Stimulated activated CD8-positive, alpha-beta memory T cell treated with anti-CD3 and anti-CD28 coated beads, Interleukin-2, amount 100 ng/mL, for 48 hours (primary cell): Measurements from ENCODE around the gene OVCH2.
"Not testable (repeated sequence)": the region's sequence is repeated elsewhere in the genome, so short reads cannot be mapped to it uniquely, and the experiment has no call there.

Source experiments
- DNase-seq, 2 donors: peaks; one replicate each; pipeline ENCODE4 v3.0.0-alpha.2; 2020; ENCODE audit warnings: low read depth in 2 of 2

Gene OVCH2

GRCh38 chr11:7671347-7672215, 34.7 kb downstream of the OVCH2 start:
- peak in 1 of 2 donors; percentile 34 for DNase-seq

- DNase-seq: no peak
Observed at GRCh38 chr11:7670641-7671040, 35.6 kb downstream of the OVCH2 start.

GRCh38 chr11:7668911-7669310, 37.4 kb downstream of the OVCH2 start:
- no peak for DNase-seq

- no peak for DNase-seq
Observed at GRCh38 chr11:7668464-7668863, 37.8 kb downstream of the OVCH2 start.

- no peak for DNase-seq
Observed at GRCh38 chr11:7667460-7667859, 38.8 kb downstream of the OVCH2 start.

GRCh38 chr11:7666292-7666866, 39.9 kb downstream of the OVCH2 start:
- no peak for DNase-seq

GRCh38 chr11:7665473-7666291, 40.6 kb downstream of the OVCH2 start:
- DNase-seq: peak; percentile 57 to 75

GRCh38 chr11:7664867-7665266, 41.4 kb downstream of the OVCH2 start:
- DNase-seq: no peak

GRCh38 chr11:7663531-7663930, 42.7 kb downstream of the OVCH2 start:
- DNase-seq: not testable (repeated sequence)

GRCh38 chr11:7657306-7658025, 48.8 kb downstream of the OVCH2 start:
- DNase-seq: no peak

- DNase-seq: no peak
Observed at GRCh38 chr11:7656704-7657103, 49.6 kb downstream of the OVCH2 start.

GRCh38 chr11:7655253-7656217, 50.7 kb downstream of the OVCH2 start:
- no peak for DNase-seq

GRCh38 chr11:7654195-7654705, 52.0 kb downstream of the OVCH2 start:
- DNase-seq: no peak

- no peak for DNase-seq
Observed at GRCh38 chr11:7651700-7652099, 54.6 kb downstream of the OVCH2 start.

GRCh38 chr11:7651140-7651551, 55.1 kb downstream of the OVCH2 start:
- no peak for DNase-seq

GRCh38 chr11:7648264-7648663, 58.0 kb downstream of the OVCH2 start:
- DNase-seq: no peak

- no peak for DNase-seq
Observed at GRCh38 chr11:7646866-7647265, 59.4 kb downstream of the OVCH2 start.

GRCh38 chr11:7645206-7645605, 61.1 kb downstream of the OVCH2 start:
- DNase-seq: no peak

GRCh38 chr11:7643314-7643713, 63.0 kb downstream of the OVCH2 start:
- DNase-seq: no peak

- no peak for DNase-seq
Observed at GRCh38 chr11:7642747-7643146, 63.5 kb downstream of the OVCH2 start.
